Thoracic aorta (tissue), 2 donors: ENCODE measurements around the gene RAB9A. TPM values are rescaled to one million over a fixed set of nuclear protein-coding genes. Genes with fewer than 3 reads are reported as not detected.
"Not testable (repeated sequence)": the region's sequence is repeated elsewhere in the genome, so short reads cannot be mapped to it uniquely, and the experiment has no call there.

Source experiments
- ATAC-seq: fragments of 150-250 bp; one replicate; pipeline ENCODE4 v1.8.0; 2017; ENCODE audit warnings: low read depth; ENCODE audit not compliant: insufficient number of reproducible peaks, low FRiP score
- DNase-seq: peaks from one replicate; pipeline ENCODE4 v3.0.0-alpha.2; 2020; ENCODE audit warnings: low spot score
- H3K27ac ChIP-seq, 2 donors: fragments of 200-600 bp; sonication (generic); 1 replicate in 1 of 2; 2 replicates in 1 of 2; pipeline ENCODE4 v1.5.1; 2016; ENCODE audit warnings: mild to moderate bottlenecking in 2 of 2, moderate library complexity in 2 of 2
- H3K27me3 ChIP-seq: fragments of 200-600 bp; sonication (generic); replicated peaks from 2 replicates; pipeline ENCODE4 v1.6.0; 2016; ENCODE audit warnings: mild to moderate bottlenecking; ENCODE audit not compliant: insufficient read depth
- H3K36me3 ChIP-seq: fragments of 200-600 bp; sonication (generic); one replicate; pipeline ENCODE4 v1.5.1; 2016
- H3K4me1 ChIP-seq, 2 donors: fragments of 200-600 bp; sonication (generic); 1 replicate in 1 of 2; 2 replicates in 1 of 2; pipeline versions ENCODE4 v1.5.1 to v1.6.0; 2016; ENCODE audit warnings: low read depth in 2 of 2, mild to moderate bottlenecking in 1 of 2; ENCODE audit not compliant: control insufficient read depth in 1 of 2
- H3K4me3 ChIP-seq: fragments of 200-600 bp; sonication (generic); 2 replicates; pipeline ENCODE4 v1.5.1; 2016; ENCODE audit warnings: mild to moderate bottlenecking
- H3K9me3 ChIP-seq: fragments of 200-600 bp; sonication (generic); 2 replicates; pipeline ENCODE4 v1.5.1; 2016
- total RNA-seq, 2 donors: library from RNA; depleted of rRNA; stranded (reverse); fragments of >200 nt; gene quantifications; one replicate each; pipeline versions ENCODE4 v1.1.0 to v1.2.3, GENCODE V29; 2016
- TF ChIP-seq, protein P1 (sequence below): fragments of 200-600 bp; sonication (generic); IDR thresholded peaks from one replicate; pipeline ENCODE4 v1.5.1; 2019; ENCODE audit warnings: antibody characterized with exemption

Gene RAB9A
- total RNA-seq, 2 donors from 2014 or later = 20.0 to 21.7 TPM

DNA sequence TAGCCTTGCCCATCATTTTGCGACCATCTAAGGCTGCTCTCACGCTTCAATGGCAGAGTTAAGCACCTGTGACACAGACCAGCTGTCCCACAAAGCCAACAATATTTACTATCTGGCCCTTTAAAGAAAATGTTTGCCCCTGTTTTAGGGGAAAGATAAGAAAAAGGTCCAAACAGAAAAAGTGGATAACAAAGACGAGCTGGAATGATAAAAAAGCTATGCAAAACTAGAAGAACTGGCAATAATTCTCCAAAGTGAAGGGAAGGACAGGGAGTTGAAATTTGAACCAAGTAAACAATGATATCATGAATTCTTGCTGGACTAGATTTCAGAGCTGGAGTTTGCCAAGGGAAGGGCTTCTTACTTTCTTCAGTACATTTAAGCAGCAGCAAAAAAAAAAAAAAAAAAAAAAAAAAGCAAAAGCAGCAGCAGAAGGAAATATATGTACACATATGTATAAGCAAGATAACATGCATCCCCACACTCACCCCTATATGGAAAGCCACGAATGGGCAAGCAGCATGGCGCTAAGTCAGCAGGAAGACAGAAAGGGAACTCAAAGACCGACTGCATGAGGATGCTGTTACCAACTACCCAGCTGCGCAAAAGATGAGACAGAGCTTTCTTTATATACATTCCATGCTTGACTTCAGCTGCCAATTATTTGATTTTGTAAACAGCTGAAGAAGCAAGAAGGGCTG, 33.0 kb downstream of the RAB9A start:
- ATAC-seq (no peak), DNase-seq (no peak)
- TF ChIP-seq, protein P1, sequence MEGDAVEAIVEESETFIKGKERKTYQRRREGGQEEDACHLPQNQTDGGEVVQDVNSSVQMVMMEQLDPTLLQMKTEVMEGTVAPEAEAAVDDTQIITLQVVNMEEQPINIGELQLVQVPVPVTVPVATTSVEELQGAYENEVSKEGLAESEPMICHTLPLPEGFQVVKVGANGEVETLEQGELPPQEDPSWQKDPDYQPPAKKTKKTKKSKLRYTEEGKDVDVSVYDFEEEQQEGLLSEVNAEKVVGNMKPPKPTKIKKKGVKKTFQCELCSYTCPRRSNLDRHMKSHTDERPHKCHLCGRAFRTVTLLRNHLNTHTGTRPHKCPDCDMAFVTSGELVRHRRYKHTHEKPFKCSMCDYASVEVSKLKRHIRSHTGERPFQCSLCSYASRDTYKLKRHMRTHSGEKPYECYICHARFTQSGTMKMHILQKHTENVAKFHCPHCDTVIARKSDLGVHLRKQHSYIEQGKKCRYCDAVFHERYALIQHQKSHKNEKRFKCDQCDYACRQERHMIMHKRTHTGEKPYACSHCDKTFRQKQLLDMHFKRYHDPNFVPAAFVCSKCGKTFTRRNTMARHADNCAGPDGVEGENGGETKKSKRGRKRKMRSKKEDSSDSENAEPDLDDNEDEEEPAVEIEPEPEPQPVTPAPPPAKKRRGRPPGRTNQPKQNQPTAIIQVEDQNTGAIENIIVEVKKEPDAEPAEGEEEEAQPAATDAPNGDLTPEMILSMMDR = no peak
- peaks cover 0 to 7% of the 10 kb centered on the region in 2 donors for H3K4me1 ChIP-seq
- H3K4me3 ChIP-seq = no peak overlapping the region
- no peaks in the 10 kb centered on the region for H3K9me3 ChIP-seq
- no peak overlapping the region for H3K27ac ChIP-seq
- no peaks in the 10 kb centered on the region for H3K36me3 ChIP-seq
- no peaks in the 10 kb centered on the region for H3K27me3 ChIP-seq

DNA sequence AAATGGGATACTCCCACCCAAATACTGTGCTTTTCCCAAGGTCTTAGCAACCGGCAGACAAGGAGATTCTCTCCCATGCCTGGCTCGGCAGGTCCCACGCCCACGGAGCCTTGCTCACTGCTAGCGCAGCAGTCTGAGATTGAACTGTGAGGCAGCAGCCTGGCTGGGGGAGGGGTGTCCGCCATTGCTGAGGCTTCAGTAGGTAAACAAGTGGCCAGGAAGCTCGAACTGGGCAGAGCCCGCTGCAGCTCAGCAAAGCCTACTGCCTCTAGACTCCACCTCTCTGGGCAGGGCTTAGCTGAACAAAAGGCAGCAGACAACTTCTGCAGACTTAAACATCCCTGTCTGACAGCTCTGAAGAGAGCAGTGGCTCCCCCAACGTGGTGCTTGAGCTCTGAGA, 36.0 kb downstream of the RAB9A start:
- not testable (repeated sequence) for H3K9me3 ChIP-seq, H3K4me3 ChIP-seq, H3K27me3 ChIP-seq, DNase-seq, H3K36me3 ChIP-seq, ATAC-seq, H3K4me1 ChIP-seq, H3K27ac ChIP-seq

DNA sequence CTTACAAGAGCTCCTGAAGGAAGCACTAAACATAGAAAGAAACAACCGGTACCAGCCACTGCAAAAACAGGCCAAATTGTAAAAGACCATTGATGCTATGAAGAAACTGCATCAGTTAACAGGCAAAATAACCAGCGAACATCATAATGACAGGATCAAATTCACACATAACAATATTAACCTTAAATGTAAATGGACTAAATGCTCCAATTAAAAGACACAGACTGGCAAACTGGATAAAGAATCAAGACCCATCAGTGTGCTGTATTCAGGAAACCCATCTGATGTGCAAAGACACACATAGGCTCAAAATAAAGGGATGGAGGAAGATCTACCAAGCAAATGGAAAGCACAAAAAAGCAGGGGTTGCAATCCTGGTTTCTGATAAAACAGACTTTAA, 37.7 kb downstream of the RAB9A start:
- not testable (repeated sequence) for ATAC-seq, H3K36me3 ChIP-seq, H3K9me3 ChIP-seq, H3K4me3 ChIP-seq, DNase-seq, H3K27ac ChIP-seq, H3K4me1 ChIP-seq, H3K27me3 ChIP-seq

DNA sequence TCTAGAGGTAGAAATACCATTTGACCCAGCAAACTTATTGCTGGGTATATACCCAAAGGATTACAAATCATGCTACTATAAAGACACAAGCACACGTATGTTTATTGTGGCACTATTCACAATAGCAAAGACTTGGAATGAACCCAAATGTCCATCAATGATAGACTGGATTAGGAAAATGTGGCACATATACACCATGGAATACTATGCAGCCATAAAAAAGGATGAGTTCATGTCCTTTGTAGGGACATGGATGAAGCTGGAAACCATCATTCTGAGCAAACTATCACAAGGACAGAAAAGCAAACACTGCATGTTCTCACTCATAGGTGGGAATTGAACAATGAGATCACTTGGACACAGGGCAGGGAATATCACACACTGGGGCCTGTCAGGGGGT, 41.6 kb downstream of the RAB9A start:
- H3K4me3 ChIP-seq, ATAC-seq, H3K36me3 ChIP-seq, H3K9me3 ChIP-seq, H3K27ac ChIP-seq, H3K27me3 ChIP-seq, DNase-seq: not testable (repeated sequence)
- peaks cover 0 to 14% of the 10 kb centered on the region in 2 donors for H3K4me1 ChIP-seq

DNA sequence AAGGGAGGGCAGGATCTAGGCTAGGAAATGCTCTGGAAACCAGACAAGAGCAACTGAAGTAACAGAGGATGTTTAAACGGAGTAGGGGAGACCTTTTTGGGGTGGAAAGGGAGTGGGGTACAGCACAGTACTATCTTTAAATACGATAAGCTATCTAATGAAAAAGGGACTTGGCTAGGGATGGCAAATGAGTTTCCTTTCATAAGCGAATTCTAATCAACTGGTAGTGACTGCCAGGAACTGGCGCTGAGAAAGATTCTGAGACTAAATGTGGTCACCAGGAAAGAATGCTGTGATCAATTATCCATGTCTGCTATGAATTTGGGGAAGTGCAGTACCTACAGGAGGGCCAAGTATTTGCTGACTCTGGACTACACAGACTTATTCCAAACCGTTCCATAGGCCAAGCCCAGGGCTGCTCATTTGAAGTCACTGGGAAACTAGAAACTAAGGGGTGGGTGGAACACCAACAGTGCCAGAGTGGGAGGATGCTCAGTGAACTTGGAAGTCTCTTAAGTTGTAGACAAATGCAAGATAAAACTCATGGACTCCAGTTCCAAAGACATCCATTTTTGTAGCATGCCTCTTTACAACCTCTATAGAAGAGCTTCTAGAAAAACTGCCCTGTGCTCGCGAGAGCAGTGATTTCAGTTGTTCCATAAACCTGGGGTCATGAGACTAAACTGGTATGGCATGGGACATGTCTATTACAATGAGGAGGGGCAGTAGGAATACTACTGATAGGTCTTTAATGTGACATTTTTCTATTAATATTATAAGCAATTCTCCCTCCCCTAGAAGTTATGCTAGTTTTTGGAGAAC, 43.5 kb downstream of the RAB9A start:
- Histone ChIP-seq H3K4me3 (no peak overlapping the region), H3K27ac (peak overlapping the region; percentile 38 to 90), H3K9me3 (no peaks in the 10 kb centered on the region), H3K4me1 (peaks cover 3 to 14% of the 10 kb centered on the region in 2 donors), H3K36me3 (no peaks in the 10 kb centered on the region), H3K27me3 (no peaks in the 10 kb centered on the region)
- ATAC-seq (no peak), DNase-seq (no peak)
- TF ChIP-seq, protein P1 = no peak

DNA sequence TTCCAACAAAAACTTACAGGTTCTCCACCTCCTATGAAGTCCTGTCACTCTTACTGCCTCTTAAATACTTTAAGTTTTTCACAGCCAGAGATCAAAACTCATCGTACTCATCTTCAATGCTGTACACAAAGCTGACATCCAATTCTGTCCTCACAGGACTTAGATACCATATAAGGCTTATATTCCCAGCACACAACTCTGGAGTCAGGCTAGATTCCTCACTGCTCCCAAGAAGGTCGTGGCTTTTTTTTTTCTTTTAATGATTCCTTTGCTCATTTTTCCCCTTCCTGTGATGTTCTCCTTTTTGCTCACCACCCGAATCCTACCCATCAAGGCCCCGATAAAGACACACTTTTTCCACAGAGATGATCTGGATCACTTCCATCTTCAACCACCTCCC, 44.6 kb downstream of the RAB9A start:
- H3K36me3 ChIP-seq = no peaks in the 10 kb centered on the region
- H3K27me3 ChIP-seq = no peaks in the 10 kb centered on the region
- H3K4me1 ChIP-seq = peaks cover 3 to 14% of the 10 kb centered on the region in 2 donors
- DNase-seq (no peak), ATAC-seq (no peak)
- TF ChIP-seq, protein P1 = no peak
- H3K4me3 ChIP-seq = peak overlapping the region; percentile 87
- peak overlapping the region; percentile 83 to 90 for H3K27ac ChIP-seq
- H3K9me3 ChIP-seq = no peaks in the 10 kb centered on the region
